Ureter (tissue), 1 donor: ENCODE data around the gene KRT35. TPM values are rescaled to one million over a fixed set of nuclear protein-coding genes. Genes with fewer than 3 reads are reported as not detected.
A peak's percentile ranks its signal among the peaks of the same experiment; 100 is the strongest.

Experiments
- DNase-seq: peaks from one replicate; pipeline ENCODE4 v3.0.0-alpha.2; 2020; ENCODE audit warnings: low spot score
- total RNA-seq: library from RNA; stranded (reverse); gene quantifications from one replicate; pipeline ENCODE4 v1.2.4, GENCODE V29; 2023
- donor health status: DM: yes; HTN: yes; CAD: no.

The KRT35 gene
- not detected for total RNA-seq

DNA sequence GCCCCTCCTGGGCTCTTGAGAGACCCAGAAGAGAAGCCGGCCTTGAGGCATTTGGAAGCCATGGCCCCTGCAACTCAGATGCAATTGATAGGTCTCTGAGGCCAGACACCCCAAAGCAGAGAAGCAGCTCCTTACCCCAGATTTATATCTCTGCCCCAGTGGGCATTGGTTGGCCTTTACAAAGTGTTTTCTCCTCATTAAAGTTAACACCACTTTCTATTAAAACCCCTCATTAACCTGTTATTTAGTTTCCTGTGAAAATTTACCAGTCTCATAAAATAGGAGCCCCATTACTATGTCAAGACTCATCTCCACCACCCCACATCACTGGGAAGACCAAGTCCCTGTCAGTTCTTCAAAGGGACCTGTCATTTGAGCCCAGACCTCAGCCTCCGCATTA lies at the start of gene KRT35:
KRT35 (minus strand) TSS at position 116 of the 400 bp plus-strand sequence; CDS start at position 62, 54 bp downstream.
- no peak for DNase-seq

DNA sequence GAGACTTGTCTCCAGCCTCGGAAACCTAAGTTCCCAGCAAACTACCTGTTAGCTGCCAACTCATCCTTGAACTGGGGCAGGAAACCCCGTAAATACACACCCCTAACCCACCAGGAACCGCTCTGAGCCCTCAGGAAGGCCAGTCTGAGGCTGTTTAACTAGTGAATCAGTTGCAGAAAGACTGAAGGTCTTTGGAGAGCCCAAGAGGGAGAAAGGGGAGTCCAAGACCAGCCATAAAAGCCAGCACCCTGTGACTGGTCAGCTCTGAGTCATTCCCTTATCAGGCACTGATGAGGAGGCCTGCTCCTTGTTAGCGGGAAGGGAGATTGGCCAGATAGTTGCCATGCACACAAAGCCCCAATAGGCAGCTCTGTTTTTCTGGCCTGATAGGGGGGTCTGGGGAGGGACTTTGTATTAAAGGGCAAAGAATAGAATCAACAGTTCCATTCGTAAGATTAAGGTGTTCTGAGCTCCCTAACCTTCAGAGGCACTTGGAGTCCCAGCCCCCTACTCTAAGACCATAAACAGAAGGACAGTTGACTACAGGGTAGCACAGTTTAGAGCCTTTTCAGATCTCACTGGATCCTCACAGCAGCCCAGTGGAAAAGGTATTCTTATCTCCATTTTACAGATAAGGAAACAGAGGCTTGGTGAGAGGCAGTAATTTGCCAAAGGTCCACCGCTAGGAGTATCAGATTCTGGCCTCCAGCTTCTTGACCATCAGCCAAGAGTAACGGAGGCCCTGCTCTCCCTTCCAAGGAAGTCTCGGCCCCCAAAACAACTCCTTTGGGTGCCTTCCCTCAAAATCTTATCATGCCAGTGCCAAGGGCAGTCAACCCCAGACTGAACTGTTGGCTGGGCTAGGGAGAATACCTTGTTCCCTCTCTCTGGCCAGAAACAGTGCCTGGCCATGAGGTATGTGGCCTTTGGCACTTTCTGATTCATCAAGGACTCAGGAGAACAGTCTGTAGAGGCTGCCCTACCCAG lies 49.4 kb upstream of the KRT35 start:
- DNase-seq: peak; percentile 78

DNA sequence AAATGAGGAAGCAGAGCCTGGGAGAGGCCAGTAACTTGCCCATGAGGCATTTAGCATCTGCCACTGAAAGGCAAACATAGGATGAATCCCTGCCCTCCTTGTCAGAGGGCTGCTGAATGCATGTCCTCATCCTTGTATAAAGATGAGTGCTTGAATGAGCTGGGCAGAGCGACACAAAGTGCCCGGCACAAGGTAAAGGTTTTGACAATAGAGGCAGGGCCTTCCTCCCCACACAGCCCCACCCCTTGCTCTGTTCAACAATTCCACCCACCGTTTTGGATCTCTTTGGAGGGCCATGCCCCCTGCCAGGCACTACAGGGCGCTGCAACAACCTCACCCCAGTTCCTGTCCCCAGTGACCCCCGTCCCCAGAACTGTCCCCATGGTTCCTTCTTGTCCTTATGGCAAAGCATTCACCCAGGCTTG lies 48.6 kb upstream of the KRT35 start:
- DNase-seq: no peak

DNA sequence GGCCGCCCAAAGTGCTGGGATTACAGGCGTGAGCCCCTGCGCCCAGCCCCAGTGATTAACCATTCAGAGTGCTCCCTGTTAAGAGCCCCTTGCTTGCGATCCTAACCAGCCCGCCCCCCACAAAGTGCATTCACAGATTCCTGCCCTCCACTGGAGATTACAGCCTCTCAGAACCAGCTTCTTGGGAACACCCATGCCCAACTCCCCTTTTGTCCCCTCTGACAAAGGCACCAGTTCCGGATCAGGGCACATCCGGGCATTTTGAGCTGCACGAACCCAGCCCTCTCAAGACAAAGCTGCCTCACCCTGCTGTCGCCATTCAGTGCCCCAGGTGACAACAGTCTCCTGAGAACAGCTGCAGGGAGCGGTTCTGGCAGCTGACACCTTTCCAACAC lies 48.0 kb upstream of the KRT35 start:
- no peak for DNase-seq

DNA sequence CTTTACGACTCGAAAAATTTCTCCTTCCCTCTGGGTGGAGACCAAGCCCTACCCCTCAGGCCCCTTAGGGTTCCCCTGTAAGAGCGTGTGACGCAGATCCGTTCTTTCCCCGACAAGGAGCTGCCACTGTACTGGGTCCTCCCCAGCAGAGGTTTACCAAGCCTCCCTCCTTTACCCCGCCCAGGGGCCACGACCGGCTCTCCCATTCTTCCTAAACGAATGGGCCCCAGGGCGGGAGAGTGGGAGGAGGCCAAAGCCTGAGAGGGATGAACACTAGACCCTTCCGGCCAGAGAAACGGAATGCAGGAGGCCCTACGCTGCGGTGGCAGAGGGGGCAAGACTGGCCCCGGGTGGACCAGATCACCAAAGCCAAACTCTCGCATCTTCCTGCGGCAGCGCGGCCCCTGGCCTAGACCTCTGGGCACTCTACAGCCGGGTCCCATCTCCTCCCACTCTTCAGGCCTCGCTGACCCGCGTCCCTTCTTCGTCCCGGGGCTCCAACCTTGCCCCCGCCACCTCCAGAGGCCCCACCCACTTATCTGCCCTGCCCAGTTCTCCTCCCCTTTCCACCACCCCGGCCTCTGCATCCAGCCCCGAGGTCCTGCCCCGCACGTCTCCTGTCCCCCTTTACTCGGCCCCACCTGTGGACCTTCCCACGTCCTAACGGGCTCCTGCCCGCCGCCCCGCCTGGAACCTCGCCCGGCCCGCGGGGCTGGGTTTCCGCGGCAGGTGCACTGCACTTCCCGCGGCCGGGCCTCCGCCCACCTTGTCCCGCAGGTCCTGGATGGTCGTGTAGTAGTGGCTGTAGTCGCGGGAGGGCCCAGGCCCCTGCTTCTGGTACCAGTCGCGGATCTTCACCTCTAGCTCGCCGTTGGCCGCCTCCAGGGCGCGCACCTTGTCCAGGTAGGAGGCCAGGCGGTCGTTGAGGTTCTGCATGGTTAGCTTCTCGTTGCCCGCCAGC lies 46.4 kb upstream of the KRT35 start:
- DNase-seq: peak; percentile 69

DNA sequence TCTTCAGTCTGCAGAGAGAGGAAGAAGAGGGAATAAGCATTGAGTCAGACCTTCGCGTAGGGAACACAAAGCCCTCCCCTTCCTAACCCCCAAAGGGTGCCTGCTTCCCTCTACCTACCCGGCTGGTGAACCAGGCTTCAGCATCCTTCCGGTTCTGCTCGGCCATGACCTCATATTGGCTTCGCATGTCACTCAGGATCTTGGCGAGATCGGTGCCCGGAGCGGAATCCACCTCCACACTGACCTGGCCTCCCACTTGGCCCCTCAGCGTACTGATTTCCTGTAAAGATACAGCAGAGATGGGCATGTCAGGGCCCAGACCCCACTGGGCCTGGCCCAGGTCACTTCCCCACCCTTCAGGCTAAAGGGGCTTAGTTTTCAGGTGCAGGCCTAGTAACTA lies 43.3 kb upstream of the KRT35 start:
- no peak for DNase-seq

DNA sequence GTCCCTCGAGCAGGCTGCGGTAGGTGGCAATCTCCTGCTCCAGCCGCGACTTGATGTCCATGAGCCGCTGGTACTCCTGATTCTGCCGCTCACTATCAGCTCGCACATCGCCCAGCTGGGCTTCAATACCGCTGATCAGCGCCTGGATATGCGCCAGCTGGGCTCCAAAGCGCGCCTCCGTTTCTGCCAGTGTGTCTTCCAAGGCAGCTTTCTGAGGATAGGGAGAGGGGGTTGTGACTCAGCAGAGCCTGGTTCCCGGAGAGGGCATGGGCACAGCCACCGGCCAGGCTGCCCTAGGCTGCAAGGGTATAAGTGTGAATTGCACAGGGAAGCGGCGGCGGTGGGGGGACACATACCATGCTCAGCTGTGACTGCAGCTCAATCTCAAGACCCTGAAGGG lies 42.8 kb upstream of the KRT35 start:
- DNase-seq: no peak

DNA sequence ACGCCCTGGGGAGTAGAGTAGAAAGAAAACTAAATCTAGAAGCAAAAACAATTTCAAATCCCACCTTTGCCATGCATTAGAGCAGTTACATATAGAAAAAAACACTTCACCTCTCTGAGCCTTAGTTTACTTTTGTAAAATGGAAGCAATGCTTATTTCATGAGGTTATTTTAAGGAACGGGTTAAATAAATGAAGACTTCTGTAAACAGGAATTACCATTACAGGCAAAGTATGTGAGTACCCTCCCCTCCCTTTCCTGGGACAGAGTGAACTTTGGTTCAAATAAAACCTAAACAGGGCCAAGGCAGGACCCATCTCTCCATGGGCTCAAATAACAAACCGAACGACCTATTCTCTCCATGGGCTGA lies 42.3 kb upstream of the KRT35 start:
- no peak for DNase-seq

DNA sequence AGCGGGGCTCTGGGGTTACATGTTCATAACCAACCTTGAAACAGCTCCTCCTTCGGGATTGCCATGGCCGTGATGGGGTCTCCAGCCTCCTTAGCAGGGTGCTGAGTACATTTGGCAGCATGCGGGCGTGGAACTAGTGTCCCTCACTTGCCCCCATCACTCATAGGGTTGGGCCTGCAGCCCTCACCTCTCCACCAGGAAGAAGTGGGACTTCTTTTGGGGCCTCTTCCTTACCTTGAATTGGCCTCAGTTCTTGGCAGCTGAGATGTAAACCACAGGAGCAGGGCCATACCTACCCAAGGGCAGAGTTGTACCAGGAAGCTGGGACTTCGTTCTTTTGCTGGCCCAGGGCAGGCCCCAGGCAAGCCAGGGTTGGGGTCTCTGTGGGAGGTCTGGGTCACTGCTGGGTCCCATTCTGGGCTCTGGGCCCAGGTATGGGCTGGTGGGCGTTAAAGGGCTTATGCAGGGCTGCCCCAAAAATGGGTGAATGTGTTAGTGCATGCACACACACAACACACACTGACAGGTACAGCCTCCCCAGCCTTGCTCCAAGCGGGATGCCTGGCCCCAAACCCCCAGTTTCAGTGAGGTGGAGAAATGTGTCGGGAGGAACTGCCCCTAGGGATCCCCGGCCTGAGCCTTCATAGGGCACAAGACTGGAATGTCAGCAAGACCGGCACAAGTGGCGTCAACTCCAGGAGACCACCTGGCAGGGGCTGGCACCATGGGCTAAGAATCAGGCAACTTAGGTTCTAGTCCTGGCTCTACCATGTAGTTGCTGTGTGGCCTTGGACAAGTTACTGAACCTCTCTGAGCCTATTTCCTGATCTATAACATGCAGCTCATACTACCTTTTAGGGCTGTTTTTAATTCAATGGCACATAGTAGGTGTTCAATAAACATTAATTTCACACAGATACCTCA lies 41.6 kb upstream of the KRT35 start:
- no peak for DNase-seq

DNA sequence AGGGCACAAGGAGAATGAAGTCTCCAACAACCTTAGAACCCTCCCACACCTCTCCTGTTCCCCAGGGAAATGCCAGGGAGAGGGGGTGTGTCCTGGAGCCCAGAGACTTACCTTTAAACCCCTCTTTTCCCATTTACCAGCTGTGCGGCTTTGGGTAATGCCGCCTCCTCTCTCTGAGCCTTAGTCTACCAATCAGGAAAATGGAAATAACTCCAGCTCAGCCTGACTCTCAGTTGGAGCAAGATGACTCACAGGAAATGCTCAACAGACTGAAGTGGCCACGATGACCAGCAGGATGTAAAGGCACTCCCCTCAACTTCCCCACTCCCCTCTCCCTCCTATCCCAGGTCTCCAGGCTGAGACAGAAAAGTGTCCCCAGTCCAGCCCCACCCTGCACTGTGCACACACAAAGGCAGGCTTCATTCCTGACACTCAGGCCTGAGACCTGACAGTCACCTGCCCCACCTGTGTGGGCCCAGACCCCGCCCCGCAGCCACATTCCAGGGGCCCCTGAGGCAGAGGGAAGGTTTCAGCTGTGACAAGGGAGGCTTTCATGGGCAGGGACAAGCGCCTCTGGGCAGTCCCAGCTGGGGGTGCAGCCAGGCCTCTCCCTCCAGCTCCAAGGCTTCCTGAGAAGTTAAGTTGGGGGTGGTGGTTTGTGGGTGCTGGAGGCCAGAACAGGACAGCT lies 40.8 kb upstream of the KRT35 start:
- peak; percentile 86 for DNase-seq

DNA sequence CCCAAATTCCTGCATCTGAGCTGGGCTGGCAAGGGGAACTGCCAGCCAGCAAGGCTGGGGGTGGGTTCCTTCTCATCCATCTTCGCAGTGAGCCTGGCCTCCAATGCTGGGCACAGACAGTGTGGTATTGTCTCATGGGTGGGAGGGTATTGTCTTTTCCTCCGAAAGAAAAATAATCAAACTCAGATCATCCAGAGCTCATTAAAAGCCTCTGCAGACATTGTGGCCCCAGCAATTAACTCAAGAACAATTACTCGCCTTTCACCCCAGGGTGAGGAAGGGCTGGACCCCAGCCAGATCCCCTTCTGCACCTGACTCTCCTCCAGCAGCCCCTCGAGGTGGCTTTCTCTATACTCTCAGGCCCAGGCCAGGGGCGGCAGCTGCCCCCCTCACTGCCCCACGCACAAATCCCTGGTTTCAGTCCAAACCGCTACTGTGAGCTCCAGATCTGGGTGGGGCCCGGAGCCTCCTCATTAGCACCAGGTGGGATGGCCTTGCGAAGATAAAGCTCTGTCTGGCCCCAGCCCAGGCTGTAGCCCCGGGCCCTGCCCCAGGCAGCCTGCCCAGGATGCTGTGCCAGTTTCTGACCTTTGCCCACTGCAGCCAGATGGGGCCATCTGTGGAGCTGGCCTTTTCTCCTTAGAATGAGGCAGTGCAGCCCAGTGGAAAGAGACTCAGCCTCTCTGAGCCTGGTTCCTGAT lies 40.0 kb upstream of the KRT35 start:
- no peak for DNase-seq

DNA sequence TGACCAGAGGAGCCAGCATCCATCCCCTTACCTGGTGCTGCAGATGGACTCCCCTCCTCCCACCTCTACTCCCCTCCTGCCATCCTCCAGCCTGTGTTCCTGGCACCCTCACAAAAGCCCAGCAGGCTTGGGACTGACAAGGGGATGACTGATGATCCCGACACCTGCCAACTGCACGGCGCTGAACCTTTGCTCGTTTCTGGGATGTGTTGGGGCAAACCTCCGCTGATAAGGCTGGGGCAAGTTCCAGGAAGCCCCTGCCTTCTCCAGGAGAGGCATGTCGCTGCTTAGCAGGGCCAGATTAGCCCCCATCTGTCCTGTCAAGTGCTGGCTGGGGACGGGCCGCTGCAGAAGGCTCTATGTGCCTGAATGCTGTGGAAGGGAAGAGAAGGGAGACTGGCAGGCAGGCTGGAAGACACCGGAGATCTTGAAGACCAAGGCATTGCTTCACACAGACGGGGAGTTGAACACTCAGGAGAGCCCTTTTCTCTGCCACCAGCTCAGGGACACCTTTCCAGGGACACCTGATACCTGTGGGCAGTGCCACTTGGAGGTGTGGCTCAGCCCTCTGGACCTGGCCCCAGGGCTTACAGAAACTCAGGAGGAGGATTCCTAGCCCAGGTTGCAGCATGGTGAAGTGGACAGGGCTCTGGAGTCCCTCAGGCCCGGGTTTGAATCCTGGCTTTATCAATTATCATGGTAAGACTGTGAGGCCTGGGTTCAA lies 38.7 kb upstream of the KRT35 start:
- peak; percentile 74 for DNase-seq

DNA sequence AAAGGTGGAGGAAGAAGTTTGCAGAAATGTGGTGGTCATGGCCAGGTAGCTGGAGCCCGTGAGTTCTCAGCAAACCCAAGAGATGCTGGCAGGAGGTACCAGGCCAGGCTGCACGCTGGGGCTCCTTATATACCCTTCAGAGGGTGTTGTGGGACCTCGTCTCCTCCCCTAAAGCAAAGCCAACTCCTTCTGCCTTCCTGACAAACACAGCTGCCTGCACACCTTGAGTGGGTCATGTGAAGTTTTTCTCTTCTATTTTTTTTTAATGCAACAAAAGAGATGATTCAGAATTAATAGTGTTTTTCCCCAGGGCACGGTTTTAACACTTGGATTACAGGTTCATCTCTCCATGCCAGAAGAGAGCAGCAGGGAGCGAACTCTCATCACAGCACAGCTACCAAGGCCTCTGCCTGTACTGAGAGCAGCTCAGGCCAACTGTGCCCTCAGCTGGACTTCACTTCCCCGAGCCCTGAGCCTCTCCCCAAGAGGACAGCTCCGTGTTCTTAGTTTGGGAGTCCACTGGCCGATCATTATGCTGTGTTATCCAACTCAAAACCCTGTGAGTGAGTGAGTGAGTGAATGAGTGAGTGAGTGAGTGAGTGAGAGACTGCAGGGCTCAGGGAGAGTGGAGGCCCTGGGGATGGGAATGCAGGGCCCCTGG lies 38.0 kb upstream of the KRT35 start, which contains the start of gene KRT15:
KRT15 (minus strand) TSS at position 102 of the 661 bp plus-strand sequence; CDS start at position 39, 63 bp downstream.
- no peak for DNase-seq

DNA sequence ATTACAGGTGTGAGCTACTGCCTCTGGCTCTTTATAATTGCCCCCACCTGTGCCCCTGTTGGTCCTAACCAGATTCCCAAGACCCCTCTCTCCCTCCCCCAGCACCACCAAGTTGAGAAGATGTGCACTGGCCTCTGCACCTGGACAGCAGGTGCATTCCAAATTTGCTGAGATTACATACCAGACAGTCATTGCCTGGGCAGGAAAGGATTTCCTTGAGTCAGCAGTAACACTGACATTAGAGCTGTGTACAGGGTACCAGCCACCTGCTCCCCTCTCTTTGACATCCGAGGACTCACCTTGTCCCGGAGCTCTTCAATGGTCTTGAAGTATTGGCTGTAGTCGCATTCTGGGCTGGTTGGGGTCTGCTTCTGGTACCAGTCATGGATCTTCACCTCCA lies 37.1 kb upstream of the KRT35 start:
- no peak for DNase-seq

DNA sequence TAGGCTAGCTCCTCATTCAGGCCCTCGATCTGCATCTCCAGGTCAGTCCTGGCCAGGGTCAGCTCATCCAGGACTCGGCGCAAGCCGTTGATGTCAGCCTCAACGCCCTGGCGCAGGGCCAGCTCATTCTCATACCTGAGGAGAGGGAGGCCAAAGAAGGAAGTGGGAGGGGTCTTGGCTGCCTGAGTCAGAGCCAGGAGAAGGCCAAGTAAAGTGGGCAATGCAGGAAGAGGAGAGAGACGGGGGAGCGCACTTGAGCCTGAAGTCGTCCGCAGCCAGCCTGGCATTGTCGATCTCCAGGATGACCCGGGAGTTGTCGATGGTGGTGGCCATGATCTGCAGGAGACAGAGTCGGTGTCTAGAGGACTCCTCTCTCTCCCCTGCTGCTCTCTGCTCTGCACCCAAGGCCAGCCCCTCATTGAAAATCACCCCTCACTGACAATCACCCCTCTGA lies 35.9 kb upstream of the KRT35 start:
- DNase-seq: no peak

DNA sequence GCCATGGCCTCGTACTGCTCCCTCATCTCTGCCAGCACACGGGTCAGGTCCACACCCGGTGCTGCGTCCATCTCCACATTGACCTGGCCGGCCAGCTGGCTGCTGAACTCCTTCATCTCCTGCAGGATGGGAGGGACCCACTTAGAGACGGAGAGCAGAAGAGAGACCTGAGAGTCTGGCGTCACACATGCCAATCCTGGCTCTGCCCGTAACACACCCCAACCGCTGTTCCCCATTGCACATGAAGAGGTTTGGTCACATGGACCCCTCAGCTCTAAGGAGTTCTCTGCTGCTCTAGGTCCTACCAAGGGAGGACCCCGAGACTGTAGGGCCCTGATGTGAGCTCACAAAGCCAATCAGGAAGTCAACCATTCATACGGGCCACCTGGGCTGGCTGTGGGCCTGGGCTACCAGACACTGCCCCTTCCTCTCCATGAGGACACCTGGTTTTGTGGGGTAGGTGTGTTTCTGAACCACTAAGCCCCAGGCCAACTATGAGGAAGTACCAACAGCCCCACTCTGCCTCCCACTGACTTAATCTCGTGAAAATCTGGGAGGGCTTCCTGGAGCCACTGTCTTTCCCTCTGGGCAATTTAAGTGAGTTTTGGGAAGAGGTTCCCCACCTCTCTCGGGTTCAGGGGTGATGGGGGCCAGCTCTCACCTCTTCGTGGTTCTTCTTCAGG lies 35.3 kb upstream of the KRT35 start:
- no peak for DNase-seq

DNA sequence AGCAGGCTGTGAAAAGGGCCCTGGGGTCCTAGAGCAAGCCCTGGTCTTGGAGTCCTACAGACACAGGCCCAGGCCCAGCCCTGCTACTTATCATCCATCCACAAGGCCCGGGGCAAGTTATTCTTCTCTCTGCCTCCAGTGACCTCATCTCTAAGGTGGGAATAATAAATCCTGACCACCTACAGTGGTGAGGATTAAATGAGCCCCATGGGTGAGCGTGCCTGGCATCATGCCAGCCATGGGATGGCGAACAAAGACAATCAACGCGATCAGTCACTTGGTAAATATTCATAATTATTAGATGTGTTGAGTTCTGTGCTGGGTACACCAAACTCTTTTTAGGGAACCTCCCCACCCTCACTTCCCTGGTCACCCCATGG lies 32.2 kb upstream of the KRT35 start:
- no peak for DNase-seq

DNA sequence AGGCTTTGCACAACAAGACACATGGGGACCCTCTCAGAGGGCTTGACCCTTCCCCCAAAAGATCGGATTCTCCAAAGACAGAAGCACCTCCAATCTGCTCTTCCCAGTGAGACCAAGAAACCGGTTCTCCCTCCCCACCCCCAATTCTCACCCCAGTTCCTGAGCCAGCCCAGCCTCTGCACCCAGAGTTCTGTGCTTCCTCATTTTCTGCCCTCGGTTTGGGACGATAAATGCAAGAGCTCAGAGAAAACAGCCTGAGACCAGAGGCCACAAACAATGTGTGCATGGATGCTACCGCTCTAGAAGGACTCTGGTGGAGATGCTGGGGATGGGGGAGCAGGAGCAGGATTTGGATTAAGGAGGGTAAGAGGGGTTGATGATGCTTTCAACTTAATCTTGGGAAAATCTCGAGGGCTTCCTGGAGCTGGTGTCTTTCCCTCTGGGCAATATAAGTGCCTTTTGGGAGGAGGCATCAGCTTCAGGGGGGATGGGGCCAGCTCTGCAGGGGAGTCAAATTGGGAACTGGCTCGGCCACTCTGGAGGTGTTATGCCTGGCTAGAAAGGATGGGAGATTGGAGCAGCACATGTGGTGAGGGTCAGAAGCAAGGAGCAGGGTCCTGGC lies 31.7 kb upstream of the KRT35 start:
- DNase-seq: no peak
